Measurements from ENCODE around the gene CABP4.

Gene CABP4

GRCh38 chr11:67436459-67437081, 18.6 kb upstream of the CABP4 start:
- DNase-seq, result no peak

- no peak for DNase-seq
These were observed 17.9 kb upstream of the CABP4 start, which contains the start of gene PTPRCAP for GRCh38 chr11:67437082-67437808. Gene PTPRCAP, minus strand, starts transcription at chr11:67437682. Its CDS starts 63 bp downstream, at chr11:67437619.

GRCh38 chr11:67437809-67438157, 17.4 kb upstream of the CABP4 start:
- no peak for DNase-seq

GRCh38 chr11:67438158-67438902, 16.8 kb upstream of the CABP4 start:
- no peak for DNase-seq

- DNase-seq, result peak; percentile 56
These were observed 15.6 kb upstream of the CABP4 start for GRCh38 chr11:67439321-67440228.

GRCh38 chr11:67440229-67441097, 14.7 kb upstream of the CABP4 start:
- no peak for DNase-seq

GRCh38 chr11:67441098-67441563, 14.0 kb upstream of the CABP4 start:
- no peak for DNase-seq

- DNase-seq, result no peak
These were observed 13.3 kb upstream of the CABP4 start for GRCh38 chr11:67441731-67442351.

- DNase-seq, result no peak
These were observed 12.4 kb upstream of the CABP4 start for GRCh38 chr11:67442504-67443404.

- DNase-seq, result no peak
These were observed 9.6 kb upstream of the CABP4 start for GRCh38 chr11:67445515-67445914.

GRCh38 chr11:67448220-67448609, 6.9 kb upstream of the CABP4 start:
- DNase-seq, result no peak

GRCh38 chr11:67449116-67449844, 5.9 kb upstream of the CABP4 start:
- peak; percentile 65 for DNase-seq

- no peak for DNase-seq
These were observed 4.1 kb upstream of the CABP4 start for GRCh38 chr11:67450796-67451657.

GRCh38 chr11:67451658-67451976, 3.5 kb upstream of the CABP4 start:
- DNase-seq, result no peak

- no peak for DNase-seq
These were observed 2.8 kb upstream of the CABP4 start, which contains the start of gene GPR152 for GRCh38 chr11:67452141-67452952. Gene GPR152, minus strand, starts transcription at chr11:67452729. Its CDS starts 5 bp downstream, at chr11:67452724.

GRCh38 chr11:67453816-67454732, 1.1 kb upstream of the CABP4 start:
- DNase-seq, result no peak
